Thyroid gland (tissue), 4 donors: ENCODE data around the gene GYPA.

Source experiments
- CTCF ChIP-seq, 6 experiments: fragments of 200-600 bp in 3 of 6; fragments of 450-650 bp in 3 of 6; sonication (generic) in 3 of 6; IDR thresholded peaks; one replicate each; pipeline ENCODE4 v1.5.1; 2016 to 2019; ENCODE audit warnings: antibody characterized with exemption in 6 of 6, mild to moderate bottlenecking in 2 of 6, inconsistent platforms in 1 of 6, moderate library complexity in 1 of 6
- POLR2A ChIP-seq, 2 donors: fragments of 450-650 bp; IDR thresholded peaks; one replicate each; pipeline ENCODE4 v1.6.1; 2017; ENCODE audit warnings: antibody characterized with exemption in 2 of 2, mild to moderate bottlenecking in 2 of 2, moderate library complexity in 1 of 2

DNA sequence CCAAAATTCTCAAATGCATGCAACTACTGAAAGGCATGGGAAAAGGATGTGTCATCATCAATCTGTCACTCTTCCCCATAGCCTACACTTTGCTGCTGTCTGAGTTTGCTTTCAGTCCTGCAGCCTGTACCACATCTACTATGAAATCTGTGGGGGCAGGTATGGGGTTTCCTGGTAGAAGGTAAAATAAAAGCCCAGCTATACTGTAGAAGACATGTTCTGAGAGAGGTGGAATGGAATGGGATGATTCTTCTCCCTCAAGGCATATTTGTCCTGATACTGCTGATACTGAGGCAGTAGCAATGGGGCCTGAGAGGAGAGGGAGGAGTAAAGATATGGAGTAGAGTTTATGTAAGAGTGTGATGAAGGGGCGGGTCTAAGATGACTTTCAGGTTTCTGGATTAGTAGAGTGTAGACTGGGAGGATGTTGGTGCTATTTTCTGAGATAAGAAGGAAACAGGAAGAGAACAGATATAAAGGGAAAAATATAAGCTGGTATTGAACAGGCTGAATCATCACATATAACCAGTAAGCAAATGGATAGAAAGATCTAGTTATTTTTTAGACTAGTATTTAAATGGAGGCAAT lies 38.7 kb upstream of the GYPA start:
- TF ChIP-seq CTCF (IDR thresholded peaks at IDR 0.05) (no peak), POLR2A (IDR thresholded peaks at IDR 0.05) (no peak)
